HCEC 1CT (cell line): ENCODE measurements around the gene YTHDF2.
A peak's percentile ranks its signal among the peaks of the same experiment; 100 is the strongest.
"Not testable (repeated sequence)": the region's sequence is repeated elsewhere in the genome, so short reads cannot be mapped to it uniquely, and the experiment has no call there.

Experiments used
- DNase-seq: peaks from one replicate; pipeline ENCODE4 v3.0.0-alpha.2; 2017

Gene YTHDF2

GRCh38 chr1:28761189-28761588, 24.4 kb downstream of the YTHDF2 start:
- DNase-seq, result no peak

GRCh38 chr1:28766532-28767183, 29.9 kb downstream of the YTHDF2 start:
- DNase-seq, result no peak

DNA sequence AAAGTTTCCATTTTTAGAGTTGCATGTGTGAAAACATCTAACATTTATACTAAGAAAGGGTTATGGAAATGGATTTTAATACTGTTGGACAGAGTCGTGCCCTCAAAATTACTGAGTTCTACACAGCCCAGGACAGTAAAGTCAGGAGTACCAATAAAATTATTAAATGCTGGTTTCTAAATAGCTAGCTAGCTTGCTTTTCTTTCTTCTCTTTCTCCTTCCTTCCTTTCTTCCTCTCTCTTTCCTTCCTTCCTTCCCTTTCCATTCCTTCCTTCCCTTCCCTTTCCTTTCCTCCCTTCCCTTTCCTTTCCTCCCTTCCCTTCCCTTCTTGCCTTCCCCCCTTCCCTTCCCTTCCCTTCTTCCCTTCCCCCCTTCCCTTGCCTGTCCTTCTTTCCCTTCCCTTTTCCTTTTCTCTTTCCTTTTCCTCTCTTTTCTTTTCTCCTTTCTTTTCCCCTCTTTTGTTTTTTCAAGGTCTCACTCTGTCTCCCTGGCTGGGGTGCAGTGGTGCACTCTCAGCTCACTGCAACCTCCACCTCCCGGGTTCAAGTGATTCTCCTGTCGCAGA, 33.9 kb downstream of the YTHDF2 start:
- no peak for DNase-seq

- not testable (repeated sequence) for DNase-seq
Measured at GRCh38 chr1:28771921-28772320, 35.2 kb downstream of the YTHDF2 start.

GRCh38 chr1:28773105-28773504, 36.4 kb downstream of the YTHDF2 start:
- no peak for DNase-seq

- DNase-seq, result peak; percentile 11
Measured at GRCh38 chr1:28775121-28775942, 38.6 kb downstream of the YTHDF2 start.

- no peak for DNase-seq
Measured at GRCh38 chr1:28776341-28776740, 39.6 kb downstream of the YTHDF2 start.

- no peak for DNase-seq
Measured at GRCh38 chr1:28778021-28778420, 41.3 kb downstream of the YTHDF2 start.

- DNase-seq, result no peak
Measured at GRCh38 chr1:28779751-28780408, 43.1 kb downstream of the YTHDF2 start.

- no peak for DNase-seq
Measured at GRCh38 chr1:28781305-28781704, 44.6 kb downstream of the YTHDF2 start.

DNA sequence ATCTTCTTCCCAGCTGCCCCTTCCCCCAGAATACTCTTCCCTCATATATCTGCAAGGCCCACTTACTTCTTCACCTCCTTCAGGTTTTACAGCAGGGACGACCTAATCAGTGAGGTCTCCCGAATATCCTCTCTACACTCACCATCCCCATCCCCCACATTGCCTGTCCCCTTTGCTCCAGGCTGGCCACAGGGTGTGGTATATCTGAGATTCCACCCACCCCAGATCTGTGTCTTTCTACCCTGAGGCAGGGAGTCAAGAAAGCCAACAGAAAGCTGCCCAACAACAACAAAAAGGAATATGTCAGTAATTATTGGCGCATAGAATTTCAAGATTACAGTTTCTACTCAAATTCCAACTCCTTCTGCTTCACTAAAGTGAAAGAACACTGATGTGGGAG, 45.3 kb downstream of the YTHDF2 start:
- DNase-seq, result no peak

DNA sequence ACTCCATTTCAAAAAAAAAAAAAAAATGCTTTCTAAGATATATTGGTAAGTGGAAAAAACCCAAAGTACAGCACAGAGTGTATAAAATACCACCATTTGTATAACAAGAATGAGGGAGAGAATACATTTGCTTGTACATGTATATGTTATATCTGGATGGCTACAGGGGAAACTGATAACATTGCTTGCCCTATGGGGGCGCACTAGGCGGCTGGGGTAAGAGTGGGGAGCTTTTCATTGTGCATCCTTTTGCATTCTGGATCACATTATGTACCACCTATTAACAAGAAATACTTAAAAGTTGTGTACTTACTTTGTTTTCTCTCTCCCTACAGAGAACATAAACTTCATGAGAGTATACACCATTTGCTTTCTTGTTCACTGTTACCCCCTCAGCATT, 46.6 kb downstream of the YTHDF2 start:
- no peak for DNase-seq

DNA sequence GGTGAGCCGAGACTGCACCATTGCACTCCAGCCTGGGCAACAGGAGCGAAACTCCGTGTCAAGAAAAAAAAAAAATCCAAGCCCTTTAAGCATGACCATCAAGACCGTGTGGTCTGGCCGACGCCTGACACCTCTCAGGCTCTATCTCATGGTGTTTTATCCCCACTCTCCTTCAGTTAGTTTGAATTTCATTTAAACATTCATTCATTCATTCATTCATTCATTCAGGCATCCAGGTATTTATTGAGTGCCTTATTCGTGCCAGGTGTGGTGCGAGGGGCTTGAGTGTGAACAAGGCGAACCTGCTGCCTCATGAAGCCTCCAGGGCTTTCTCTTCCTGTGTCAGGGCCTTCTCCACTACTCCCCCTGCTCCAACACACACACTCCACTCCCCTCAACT, 52.7 kb downstream of the YTHDF2 start:
- no peak for DNase-seq

GRCh38 chr1:28789816-28790215, 53.1 kb downstream of the YTHDF2 start:
- no peak for DNase-seq

DNA sequence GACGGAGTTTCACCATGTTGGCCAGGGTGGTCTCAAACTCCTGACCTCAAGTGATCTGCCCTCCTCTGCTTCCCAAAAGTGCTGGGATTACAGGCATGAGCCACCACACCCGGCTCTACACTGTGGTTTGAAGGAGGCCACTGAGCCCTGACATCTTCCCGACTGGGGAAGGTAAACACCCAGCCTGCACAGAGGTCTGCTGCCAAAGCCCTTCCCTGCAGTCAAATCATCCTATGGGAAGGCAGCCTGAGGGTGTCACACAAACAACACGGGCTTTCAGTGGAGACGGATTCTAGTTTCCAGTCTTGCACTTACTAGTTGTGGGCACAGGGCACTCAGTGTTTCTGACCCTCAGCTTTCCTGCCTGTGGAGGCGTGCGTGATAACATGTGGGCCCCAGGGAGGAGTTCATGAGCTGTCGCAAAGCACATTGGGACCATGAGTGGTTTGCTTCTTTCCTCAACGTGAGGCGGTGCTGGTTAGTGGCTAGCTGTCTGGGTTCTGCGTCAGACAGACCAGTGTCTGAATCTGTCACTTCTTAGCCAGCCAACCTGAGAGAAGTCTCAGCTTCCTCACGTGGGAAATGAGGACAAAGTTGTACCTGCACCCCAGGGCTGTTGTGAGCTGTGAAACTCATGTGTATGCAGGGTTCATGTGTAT, 53.8 kb downstream of the YTHDF2 start:
- DNase-seq, result no peak

DNA sequence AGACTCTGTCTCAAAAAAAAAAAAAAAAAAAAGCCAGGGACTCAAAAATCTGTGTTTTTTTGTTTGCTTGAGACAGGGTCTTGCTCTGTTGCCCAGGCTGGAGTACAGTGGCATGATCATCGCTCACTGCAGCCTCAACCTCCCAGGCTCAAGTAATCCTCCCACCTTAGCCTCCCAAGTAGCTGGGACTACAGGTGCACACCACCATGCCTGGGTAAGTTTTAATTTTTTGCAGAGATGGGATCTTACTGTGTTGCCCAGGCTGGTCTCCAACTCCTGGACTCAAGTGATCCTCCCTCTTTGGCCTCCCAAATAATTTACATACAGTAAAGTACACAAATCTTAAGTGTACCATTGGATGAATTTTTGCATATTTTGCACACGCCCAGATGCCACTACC, 55.2 kb downstream of the YTHDF2 start:
- not testable (repeated sequence) for DNase-seq

DNA sequence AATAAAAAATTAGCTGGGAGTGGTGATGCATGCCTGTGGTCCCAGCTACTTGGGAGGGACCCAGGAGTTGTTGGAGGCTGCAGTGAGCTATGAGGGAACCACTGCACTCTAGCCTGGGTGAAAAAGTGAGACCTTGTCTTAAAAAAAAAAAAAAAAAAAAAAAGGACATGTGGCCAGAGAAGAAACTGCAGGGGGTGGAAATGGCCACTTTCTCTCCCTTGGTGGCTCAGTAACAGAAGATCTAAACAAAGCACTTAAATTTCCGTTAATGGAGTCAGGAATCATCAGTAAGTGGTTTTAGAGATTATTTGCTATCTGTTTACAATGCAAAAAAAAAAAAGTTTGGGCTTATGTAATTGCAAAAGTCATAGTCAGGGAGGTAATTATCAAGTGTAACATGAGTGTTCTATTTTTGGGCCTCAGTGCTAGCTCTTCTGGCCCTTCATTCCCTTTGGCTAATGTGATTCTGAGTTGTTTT, 55.9 kb downstream of the YTHDF2 start:
- DNase-seq, result no peak

GRCh38 chr1:28794582-28794981, 57.8 kb downstream of the YTHDF2 start:
- DNase-seq, result not testable (repeated sequence)

DNA sequence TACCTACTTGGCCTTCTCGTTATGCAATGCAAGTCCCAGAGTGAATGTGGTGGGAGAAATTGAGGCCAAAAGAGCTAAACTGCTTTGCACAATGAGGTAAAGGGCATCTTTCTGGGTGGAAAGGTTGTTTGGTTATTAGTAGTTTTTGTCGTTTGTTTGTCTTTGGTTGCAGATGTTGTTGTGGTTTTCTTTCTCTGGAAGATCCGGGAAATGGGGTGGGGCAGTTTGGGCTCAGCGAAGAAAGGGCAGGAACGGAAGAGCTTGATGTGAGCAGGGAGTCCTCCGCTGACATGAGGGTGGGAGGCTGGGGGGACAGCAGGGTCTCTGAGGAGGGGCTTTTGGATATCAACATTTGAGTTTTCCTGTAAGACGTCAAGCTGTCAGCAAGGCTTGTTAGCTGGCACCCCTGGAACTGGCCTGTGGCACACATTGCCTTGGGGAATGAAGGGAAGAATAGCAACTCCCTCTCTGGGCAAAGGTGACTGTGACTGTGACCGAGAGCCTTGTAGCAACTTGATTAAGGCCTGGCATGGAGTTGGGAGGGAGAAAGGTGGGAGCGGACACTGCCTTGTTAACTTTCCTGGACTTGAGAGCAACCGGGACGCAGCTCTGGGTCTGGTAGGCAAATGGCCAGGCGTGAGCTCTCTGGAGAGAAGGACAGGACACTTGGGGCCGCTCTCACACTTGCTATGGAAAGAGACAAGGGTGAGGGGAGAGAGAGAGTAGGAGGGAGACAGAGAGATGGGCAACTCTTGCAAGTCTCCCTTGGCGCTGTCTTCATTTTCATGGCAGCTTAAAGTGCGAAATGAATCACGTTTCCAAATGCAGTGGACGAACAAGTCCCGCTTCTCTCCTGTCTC, 59.8 kb downstream of the YTHDF2 start:
- DNase-seq, result no peak

- DNase-seq, result no peak
Measured at GRCh38 chr1:28800324-28800723, 63.6 kb downstream of the YTHDF2 start.

DNA sequence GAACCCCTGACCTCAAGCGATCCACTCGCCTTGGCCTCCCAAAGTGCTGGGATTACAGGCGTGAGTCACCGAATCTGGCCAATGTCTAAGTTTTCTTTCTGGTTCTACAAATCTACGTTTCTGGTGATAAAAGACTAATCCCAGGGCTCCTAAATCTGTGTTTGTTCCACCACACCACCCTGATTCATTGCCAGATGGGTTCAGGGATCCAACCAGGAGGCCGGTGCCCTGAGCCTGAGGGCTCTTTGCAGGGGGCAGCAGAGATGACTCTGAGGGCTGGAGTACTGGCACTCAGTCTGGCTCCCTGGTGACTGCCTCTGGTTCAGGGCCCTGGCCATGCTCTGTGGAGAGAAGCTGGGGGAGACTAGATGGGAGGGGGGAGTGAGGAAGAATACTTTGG, 64.7 kb downstream of the YTHDF2 start:
- no peak for DNase-seq

GRCh38 chr1:28803051-28803450, 66.3 kb downstream of the YTHDF2 start:
- DNase-seq, result no peak
